Tibial nerve (tissue), 4 donors: ENCODE results near the gene TTLL6. TPM values are rescaled to one million over a fixed set of nuclear protein-coding genes. Genes with fewer than 3 reads are reported as not detected.
A peak's percentile ranks its signal among the peaks of the same experiment; 100 is the strongest.

ENCODE experiments used
- DNase-seq, 2 donors: peaks; one replicate each; pipeline ENCODE4 v3.0.0-alpha.2; 2019; ENCODE audit warnings: low spot score in 2 of 2
- H3K27ac ChIP-seq, 4 donors: fragments of 200-600 bp; sonication (generic) in 3 of 4; one replicate each; pipeline ENCODE4 v1.5.1; 2017 to 2019; ENCODE audit warnings: mild to moderate bottlenecking in 1 of 4
- H3K27me3 ChIP-seq, 2 donors: fragments of 200-600 bp; sonication (generic) in 1 of 2; one replicate each; pipeline versions ENCODE4 v1.5.1 to v1.6.0; 2017 to 2019
- H3K36me3 ChIP-seq, 3 donors: fragments of 200-600 bp; sonication (generic); one replicate each; pipeline ENCODE4 v1.5.1; 2018 to 2019
- H3K4me1 ChIP-seq, 4 donors: fragments of 200-600 bp; sonication (generic) in 3 of 4; one replicate each; pipeline ENCODE4 v1.5.1; 2017 to 2019
- H3K4me3 ChIP-seq, 4 donors: fragments of 200-600 bp; sonication (generic) in 3 of 4; one replicate each; pipeline ENCODE4 v1.5.1; 2017 to 2019; ENCODE audit warnings: mild to moderate bottlenecking in 1 of 4, moderate library complexity in 1 of 4
- H3K9me3 ChIP-seq, 4 donors: fragments of 200-600 bp; sonication (generic) in 3 of 4; one replicate each; pipeline ENCODE4 v1.5.1; 2017 to 2019
- CTCF ChIP-seq, 5 experiments: fragments of 200-600 bp in 3 of 5; fragments of 450-650 bp in 2 of 5; sonication (generic) in 3 of 5; IDR thresholded peaks; one replicate each; pipeline ENCODE4 v1.5.1; 2016 to 2019; ENCODE audit warnings: antibody characterized with exemption in 5 of 5, mild to moderate bottlenecking in 3 of 5, moderate library complexity in 2 of 5
- EP300 ChIP-seq, 2 donors: sonication (generic); formaldehyde crosslinking; IDR thresholded peaks; one replicate each; pipeline ENCODE4 v1.6.1; 2017; ENCODE audit warnings: antibody characterized with exemption in 2 of 2, mild to moderate bottlenecking in 1 of 2
- POLR2A ChIP-seq, 2 donors: fragments of 450-650 bp; IDR thresholded peaks; one replicate each; pipeline ENCODE4 v1.6.1; 2017; ENCODE audit warnings: antibody characterized with exemption in 2 of 2, mild to moderate bottlenecking in 2 of 2, moderate library complexity in 2 of 2
- WGBS, 2 donors: methylation state at CpG; one replicate each; pipeline ENCODE4 v1.1.5; 2018; 5-methylcytosine and 5-hydroxymethylcytosine counted together
- total RNA-seq, 4 donors: library from RNA; depleted of rRNA; stranded (reverse); fragments of >200 nt; gene quantifications; one replicate each; pipeline ENCODE4 v1.1.0, GENCODE V29; 2016

TTLL6 gene
- total RNA-seq, 4 donors from 2014 or later = 0.21 to 4.8 (median 0.99) TPM

- H3K4me1 ChIP-seq = peaks cover 0 to 48% (median 18%) of the 10 kb centered on the region in 4 donors
- peaks cover 0 to 100% of the 10 kb centered on the region in 2 donors for H3K27me3 ChIP-seq
- WGBS, 2 donors = 1 to 4% methylated on average over 16 of the region's 16 CpGs
- DNase-seq = no peak
- H3K36me3 ChIP-seq = no peaks in the 10 kb centered on the region
- no peak overlapping the region for H3K4me3 ChIP-seq
- no peak overlapping the region for H3K27ac ChIP-seq
- TF ChIP-seq POLR2A (IDR thresholded peaks at IDR 0.05) (no peak), EP300 (IDR thresholded peaks at IDR 0.05) (no peak), CTCF (IDR thresholded peaks at IDR 0.05) (no peak)
- H3K9me3 ChIP-seq = no peaks in the 10 kb centered on the region
Observed at GRCh38 chr17:48725004-48725287, 92.1 kb downstream of the TTLL6 start.

- peak; percentile 76 to 87 for DNase-seq
- Histone ChIP-seq H3K9me3 (no peaks in the 10 kb centered on the region), H3K4me3 (no peak overlapping the region), H3K4me1 (peaks cover 0 to 52% (median 19%) of the 10 kb centered on the region in 4 donors), H3K27me3 (peaks cover 3 to 100% of the 10 kb centered on the region in 2 donors), H3K27ac (no peak overlapping the region), H3K36me3 (no peaks in the 10 kb centered on the region)
- 11 to 13% methylated on average over 31 to 32 of the region's 32 CpGs for WGBS, 2 donors
- TF ChIP-seq CTCF (IDR thresholded peaks at IDR 0.05) = peak; percentile 60 to 72 (median 63)
- TF ChIP-seq POLR2A (IDR thresholded peaks at IDR 0.05) = no peak
Observed at GRCh38 chr17:48724251-48725003, 92.6 kb downstream of the TTLL6 start.

GRCh38 chr17:48723423-48724250 lies 93.4 kb downstream of the TTLL6 start:
- Histone ChIP-seq H3K9me3 (no peaks in the 10 kb centered on the region), H3K4me3 (no peak overlapping the region), H3K27me3 (peaks cover 3 to 100% of the 10 kb centered on the region in 2 donors), H3K36me3 (no peaks in the 10 kb centered on the region), H3K27ac (no peak overlapping the region), H3K4me1 (peaks cover 0 to 52% (median 17%) of the 10 kb centered on the region in 4 donors)
- TF ChIP-seq EP300 (IDR thresholded peaks at IDR 0.05) (no peak), CTCF (IDR thresholded peaks at IDR 0.05) (no peak), POLR2A (IDR thresholded peaks at IDR 0.05) (no peak)
- DNase-seq = no peak
- 11% methylated on average over 42 of the region's 42 CpGs for WGBS, 2 donors

- Histone ChIP-seq H3K27ac (no peak within 1 kb of the TSS), H3K36me3 (no peaks in the 10 kb centered on the region), H3K4me3 (no peak within 1 kb of the TSS), H3K4me1 (peaks cover 0 to 50% (median 11%) of the 10 kb centered on the region in 4 donors), H3K9me3 (no peaks in the 10 kb centered on the region), H3K27me3 (peaks cover 3 to 100% of the 10 kb centered on the region in 2 donors)
- no peak for DNase-seq
- TF ChIP-seq POLR2A (IDR thresholded peaks at IDR 0.05) (no peak), EP300 (IDR thresholded peaks at IDR 0.05) (no peak), CTCF (IDR thresholded peaks at IDR 0.05) (no peak)
- 3 to 8% methylated on average over 21 of the region's 21 CpGs for WGBS, 2 donors
Observed at GRCh38 chr17:48722915-48723422, 94.1 kb downstream of the TTLL6 start, which contains the start of gene PRAC2. PRAC2 (plus strand) TSS chr17:48723185; CDS start chr17:48724411, 1,226 bp downstream.
